Activated CD4-positive, alpha-beta T cell treated with anti-CD3 and anti-CD28 coated beads for 36 hours (primary cell): Measurements from ENCODE around the gene RERE. TPM values are rescaled to one million over a fixed set of nuclear protein-coding genes. Genes with fewer than 3 reads are reported as not detected.
"Not testable (repeated sequence)": the region's sequence is repeated elsewhere in the genome, so short reads cannot be mapped to it uniquely, and the experiment has no call there.

ENCODE experiments used
- ATAC-seq: fragments of 200-7000 bp; cut with Tn5 transposase; one replicate; pipeline ENCODE4 v1.10.0; 2021; ENCODE audit warnings: mild to moderate bottlenecking, moderate library complexity
- CTCF ChIA-PET: fragments of 350-600 bp; sonication (Branson Sonifier 250); formaldehyde crosslinking; loops from one replicate; lab custom pipeline; 2021; ENCODE audit warnings: antibody characterized with exemption; lab: Charles Lee
- POLR2A ChIA-PET: fragments of 350-600 bp; sonication (Branson Sonifier 250); formaldehyde crosslinking; loops from one replicate; lab custom pipeline; 2021; ENCODE audit warnings: antibody characterized with exemption, inconsistent platforms; lab: Charles Lee
- DNase-seq: peaks from one replicate; pipeline ENCODE4 v3.0.0-alpha.2; 2020
- H3K27ac Mint-ChIP-seq: one replicate; pipeline ENCODE4 v1.8.0; 2021; ENCODE audit warnings: mixed read lengths
- H3K27me3 Mint-ChIP-seq: one replicate; pipeline ENCODE4 v1.8.0; 2021; ENCODE audit warnings: mixed read lengths
- H3K36me3 Mint-ChIP-seq: one replicate; pipeline ENCODE4 v1.8.0; 2021; ENCODE audit warnings: low read depth, mixed read lengths
- H3K4me1 Mint-ChIP-seq: one replicate; pipeline ENCODE4 v1.8.0; 2021; ENCODE audit warnings: mixed read lengths
- H3K4me3 Mint-ChIP-seq: one replicate; pipeline ENCODE4 v1.8.0; 2021; ENCODE audit warnings: mild to moderate bottlenecking, moderate library complexity, mixed read lengths
- H3K9me3 Mint-ChIP-seq: one replicate; pipeline ENCODE4 v1.8.0; 2021; ENCODE audit warnings: low read depth, mixed read lengths
- intact Hi-C, 2 experiments: fragments of 100-400 bp; cut with DNase I in 1 of 2; cut with micrococcal nuclease in 1 of 2; formaldehyde crosslinking; loops; one replicate each; pipeline versions ENCODE4 v1.14.2 to v1.15.1; 2022 to 2024; cut with DNase I, micrococcal nuclease
- total RNA-seq, 2 experiments: library from RNA; stranded (reverse); gene quantifications; one replicate each; pipeline ENCODE4 v1.2.3, GENCODE V29; 2021

The RERE gene
- total RNA-seq, 2 experiments from 2014 or later = 57.4 to 71.6 TPM

GRCh38 chr1:8448505-8448904 is 368.9 kb downstream of the RERE start:
- POLR2A ChIA-PET, ATAC-seq, H3K4me1 Mint-ChIP-seq, H3K27me3 Mint-ChIP-seq, DNase-seq, intact Hi-C loops, CTCF ChIA-PET, H3K9me3 Mint-ChIP-seq, H3K4me3 Mint-ChIP-seq, H3K27ac Mint-ChIP-seq: not testable (repeated sequence)
- H3K36me3 Mint-ChIP-seq = peaks cover 14% of the 10 kb centered on the region

GRCh38 chr1:8447616-8448150 is 369.8 kb downstream of the RERE start:
- Mint-ChIP-seq H3K36me3 (peaks cover 14% of the 10 kb centered on the region), H3K4me1 (peaks cover 2% of the 10 kb centered on the region), H3K27ac (no peak overlapping the region), H3K27me3 (no peaks in the 10 kb centered on the region), H3K4me3 (no peak overlapping the region), H3K9me3 (no peaks in the 10 kb centered on the region)
- DNase-seq (no peak), ATAC-seq (no peak)
- CTCF ChIA-PET = no interaction called here
- POLR2A ChIA-PET = no interaction called here
- intact Hi-C loops = no loop called here

DNA sequence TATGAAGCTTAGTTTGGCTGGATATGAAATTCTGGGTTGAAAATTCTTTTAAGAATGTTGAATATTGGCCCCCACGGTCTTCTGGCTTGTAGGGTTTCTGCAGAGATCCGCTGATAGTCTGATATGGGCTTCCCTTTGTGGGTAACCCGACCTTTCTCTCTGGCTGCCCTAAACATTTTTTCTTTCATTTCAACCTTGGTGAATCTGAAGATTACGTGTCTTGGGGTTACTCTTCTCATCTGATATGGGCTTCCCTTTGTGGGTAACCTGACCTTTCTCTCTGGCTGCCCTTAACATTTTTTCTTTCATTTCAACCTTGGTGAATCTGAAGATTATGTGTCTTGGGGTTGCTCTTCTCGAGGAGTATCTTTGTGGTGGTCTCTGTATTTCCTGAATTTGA is 371.3 kb downstream of the RERE start:
- ATAC-seq, H3K27ac Mint-ChIP-seq, H3K9me3 Mint-ChIP-seq, intact Hi-C loops, CTCF ChIA-PET, H3K4me1 Mint-ChIP-seq, POLR2A ChIA-PET, H3K4me3 Mint-ChIP-seq, DNase-seq, H3K27me3 Mint-ChIP-seq: not testable (repeated sequence)
- peaks cover 14% of the 10 kb centered on the region for H3K36me3 Mint-ChIP-seq

- Mint-ChIP-seq H3K27me3 (no peaks in the 10 kb centered on the region), H3K9me3 (no peaks in the 10 kb centered on the region), H3K36me3 (peaks cover 11% of the 10 kb centered on the region), H3K4me3 (no peak overlapping the region), H3K4me1 (peaks cover 9% of the 10 kb centered on the region), H3K27ac (no peak overlapping the region)
- intact Hi-C loops = no loop called here
- DNase-seq (no peak), ATAC-seq (no peak)
- ChIA-PET CTCF (no interaction called here), POLR2A (no interaction called here)
These were observed 373.8 kb downstream of the RERE start for GRCh38 chr1:8443558-8444194.

DNA sequence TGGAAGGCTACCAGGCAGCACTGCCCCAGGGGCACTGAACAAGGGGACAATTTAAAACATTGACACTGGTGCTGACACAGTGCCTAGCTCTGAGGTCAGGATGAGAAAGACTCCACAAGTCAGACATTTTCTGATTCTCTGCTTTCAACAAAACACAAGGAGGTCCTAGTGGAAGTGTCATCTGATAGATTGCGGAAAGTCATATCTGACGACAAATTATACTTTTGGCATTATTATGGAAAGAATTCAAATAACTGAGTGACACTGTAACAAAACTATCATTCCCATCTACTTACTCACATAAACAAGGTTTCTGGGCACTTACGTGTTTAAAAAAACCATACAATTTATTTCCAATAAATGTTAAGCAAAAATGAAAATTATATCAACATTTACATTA is 376.0 kb downstream of the RERE start:
- ChIA-PET CTCF (interaction anchor here (1.6 kb wide), 1 partner anchor 14 kb away, joined by 4 read pairs; no protein-coding TSS in a partner anchor), POLR2A (no interaction called here)
- Mint-ChIP-seq H3K4me1 (peaks cover 8% of the 10 kb centered on the region), H3K27ac (no peak overlapping the region), H3K4me3 (no peak overlapping the region), H3K36me3 (peaks cover 3% of the 10 kb centered on the region), H3K9me3 (no peaks in the 10 kb centered on the region), H3K27me3 (no peaks in the 10 kb centered on the region)
- no peak for DNase-seq
- intact Hi-C loops = no loop called here
- ATAC-seq = no peak

DNA sequence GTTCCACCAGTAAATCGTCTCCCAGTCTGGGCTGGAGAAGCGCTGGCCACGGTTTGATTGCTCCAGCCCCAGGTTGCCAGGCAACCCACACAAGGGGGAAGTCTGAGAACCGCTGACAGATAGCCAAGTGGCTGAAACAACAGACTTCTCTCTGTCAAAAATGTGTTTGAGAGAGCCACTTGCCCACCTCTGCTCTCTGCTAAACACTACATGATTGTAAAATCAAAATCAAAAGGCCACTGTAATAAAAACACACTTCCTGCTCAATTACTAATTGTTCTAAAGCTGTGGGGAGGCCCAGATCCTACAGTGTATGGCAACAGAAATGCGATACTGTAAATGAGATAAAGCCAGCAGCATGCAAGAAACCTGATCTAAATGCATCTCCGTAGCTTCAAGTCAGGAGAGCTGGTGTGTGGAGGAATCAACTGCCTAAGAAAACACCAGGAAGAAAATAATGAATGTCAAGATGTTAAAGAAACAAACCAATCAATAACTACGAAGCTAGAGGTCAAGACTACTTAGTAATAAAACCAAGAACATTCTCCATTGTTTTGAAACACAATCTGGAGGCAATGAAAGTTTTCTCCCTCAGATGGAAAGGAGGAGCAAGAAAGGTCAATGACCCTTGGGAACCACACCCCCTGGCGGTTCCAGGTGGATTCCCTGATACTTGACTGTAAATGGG is 378.3 kb downstream of the RERE start:
- H3K36me3 Mint-ChIP-seq = peaks cover under 1% of the 10 kb centered on the region
- POLR2A ChIA-PET = no interaction called here
- H3K4me3 Mint-ChIP-seq = no peak overlapping the region
- ATAC-seq (no peak), DNase-seq (no peak)
- intact Hi-C loops = no loop called here
- H3K4me1 Mint-ChIP-seq = peaks cover 8% of the 10 kb centered on the region
- H3K27me3 Mint-ChIP-seq = no peaks in the 10 kb centered on the region
- H3K27ac Mint-ChIP-seq = no peak overlapping the region
- no peaks in the 10 kb centered on the region for H3K9me3 Mint-ChIP-seq
- CTCF ChIA-PET = interaction anchor here (1.0 to 1.4 kb wide), 3 partner anchors 30 to 33 kb away, joined by 3 to 4 read pairs (median 4); no protein-coding TSS in a partner anchor

DNA sequence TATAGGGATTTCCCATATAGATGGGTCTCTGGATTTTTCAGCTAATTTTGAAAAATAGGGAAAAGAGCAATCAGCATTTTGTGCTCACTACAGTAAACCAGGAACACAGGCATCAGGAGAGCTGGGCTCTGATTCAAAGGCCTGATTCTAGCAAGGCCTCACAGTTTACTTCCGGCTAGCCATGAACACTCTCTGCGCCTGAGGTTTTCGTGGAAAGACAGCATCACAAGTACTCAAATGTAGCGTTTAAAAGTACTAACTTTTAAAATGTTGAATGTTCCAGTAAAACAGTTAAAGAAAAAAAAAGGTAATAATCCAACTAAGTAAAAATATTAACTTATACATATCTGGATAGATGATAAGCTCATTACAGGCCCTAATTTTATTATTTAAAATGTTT is 379.0 kb downstream of the RERE start:
- H3K36me3 Mint-ChIP-seq = no peaks in the 10 kb centered on the region
- ChIA-PET POLR2A (no interaction called here), CTCF (interaction anchor here (0.6 to 1.4 kb wide), 4 partner anchors 34 to 827 kb away, joined by 3 to 4 read pairs (median 4); no protein-coding TSS in a partner anchor)
- ATAC-seq (no peak), DNase-seq (no peak)
- no peak overlapping the region for H3K27ac Mint-ChIP-seq
- no peaks in the 10 kb centered on the region for H3K27me3 Mint-ChIP-seq
- intact Hi-C loops = no loop called here
- H3K4me1 Mint-ChIP-seq = peaks cover 8% of the 10 kb centered on the region
- H3K4me3 Mint-ChIP-seq = no peak overlapping the region
- no peaks in the 10 kb centered on the region for H3K9me3 Mint-ChIP-seq

- POLR2A ChIA-PET = no interaction called here
- H3K4me1 Mint-ChIP-seq = peaks cover 9% of the 10 kb centered on the region
- no peaks in the 10 kb centered on the region for H3K9me3 Mint-ChIP-seq
- DNase-seq (no peak), ATAC-seq (no peak)
- H3K27ac Mint-ChIP-seq = no peak overlapping the region
- H3K36me3 Mint-ChIP-seq = no peaks in the 10 kb centered on the region
- intact Hi-C loops = no loop called here
- H3K4me3 Mint-ChIP-seq = no peak overlapping the region
- CTCF ChIA-PET = interaction anchor here (0.7 kb wide), 1 partner anchor 26 kb away, joined by 3 read pairs; no protein-coding TSS in a partner anchor
- no peaks in the 10 kb centered on the region for H3K27me3 Mint-ChIP-seq
These were observed 380.1 kb downstream of the RERE start for GRCh38 chr1:8437347-8437746.

DNA sequence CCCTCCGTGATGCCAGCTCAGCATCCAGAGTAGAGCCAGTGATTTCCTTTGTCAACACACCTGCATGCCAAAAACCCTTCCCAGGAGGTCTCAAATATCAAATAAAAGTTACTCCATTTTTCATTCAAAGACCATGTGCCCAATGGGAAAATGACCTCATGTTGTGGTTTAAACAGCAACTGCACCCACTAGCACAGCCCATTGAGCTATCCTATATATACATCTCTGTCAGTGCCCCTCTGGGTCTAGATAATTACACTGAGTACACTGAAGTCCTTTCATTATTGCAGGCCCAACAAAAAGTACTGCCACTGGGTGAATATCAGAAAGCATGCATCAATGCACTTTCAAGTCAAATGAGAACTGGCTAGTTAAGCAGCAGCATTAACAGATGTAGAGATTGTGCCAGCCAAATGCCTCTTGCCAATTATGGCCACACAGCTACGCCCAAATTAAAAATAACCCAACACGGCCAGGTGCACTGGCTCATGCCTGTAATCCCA is 381.8 kb downstream of the RERE start:
- no peaks in the 10 kb centered on the region for H3K36me3 Mint-ChIP-seq
- ChIA-PET POLR2A (no interaction called here), CTCF (interaction anchor here (0.7 to 1.6 kb wide), 2 partner anchors 9 to 20 kb away, joined by 3 to 4 read pairs; no protein-coding TSS in a partner anchor)
- H3K4me3 Mint-ChIP-seq = no peak overlapping the region
- H3K4me1 Mint-ChIP-seq = peaks cover 25% of the 10 kb centered on the region
- DNase-seq (no peak), ATAC-seq (no peak)
- no peaks in the 10 kb centered on the region for H3K27me3 Mint-ChIP-seq
- intact Hi-C loops = no loop called here
- no peaks in the 10 kb centered on the region for H3K9me3 Mint-ChIP-seq
- no peak overlapping the region for H3K27ac Mint-ChIP-seq

DNA sequence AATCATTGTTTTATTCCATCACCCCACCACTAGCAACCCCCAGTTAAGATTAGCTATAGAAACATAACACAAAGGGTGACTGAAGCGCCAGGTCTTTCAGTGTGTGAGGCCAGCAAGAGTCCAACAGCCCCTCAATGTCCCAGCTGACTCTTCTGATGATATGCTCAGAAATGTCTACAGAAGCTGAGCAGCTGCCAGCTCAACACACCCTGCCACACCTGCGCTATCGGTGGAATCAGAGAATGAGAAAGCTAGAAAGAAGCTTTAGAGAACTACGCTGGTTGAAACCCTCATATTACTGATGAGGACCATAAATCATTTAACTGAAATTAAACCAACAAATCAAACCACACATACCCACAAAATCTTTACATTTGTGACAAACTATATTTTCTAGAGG is 383.3 kb downstream of the RERE start:
- no peaks in the 10 kb centered on the region for H3K27me3 Mint-ChIP-seq
- no peaks in the 10 kb centered on the region for H3K36me3 Mint-ChIP-seq
- ATAC-seq (no peak), DNase-seq (no peak)
- H3K4me1 Mint-ChIP-seq = peaks cover 33% of the 10 kb centered on the region
- CTCF ChIA-PET = interaction anchor here (1.0 kb wide), 1 partner anchor 14 kb away, joined by 3 read pairs; no protein-coding TSS in a partner anchor
- POLR2A ChIA-PET = no interaction called here
- intact Hi-C loops = no loop called here
- H3K9me3 Mint-ChIP-seq = no peaks in the 10 kb centered on the region
- no peak overlapping the region for H3K27ac Mint-ChIP-seq
- H3K4me3 Mint-ChIP-seq = no peak overlapping the region

GRCh38 chr1:8431784-8432183 is 385.7 kb downstream of the RERE start:
- ChIA-PET POLR2A (no interaction called here), CTCF (interaction anchor here (1.1 to 2.5 kb wide), 3 partner anchors 13 to 273 kb away, joined by 4 to 6 read pairs (median 5); no protein-coding TSS in a partner anchor)
- peak overlapping the region; percentile 72 for H3K27ac Mint-ChIP-seq
- H3K27me3 Mint-ChIP-seq = no peaks in the 10 kb centered on the region
- H3K9me3 Mint-ChIP-seq = no peaks in the 10 kb centered on the region
- intact Hi-C loops = no loop called here
- H3K36me3 Mint-ChIP-seq = no peaks in the 10 kb centered on the region
- H3K4me3 Mint-ChIP-seq = no peak overlapping the region
- ATAC-seq (no peak), DNase-seq (no peak)
- H3K4me1 Mint-ChIP-seq = peaks cover 47% of the 10 kb centered on the region
